ENCODE data around the gene SLC6A12.

SLC6A12 gene

GRCh38 chr12:256225-256624 is 42.3 kb upstream of the SLC6A12 start:
- H3K4me1 ChIP-seq (ENCODE audit: insufficient read depth, low read length, severe bottlenecking): no peaks in the 10 kb centered on the region
- H3K9me3 ChIP-seq (ENCODE audit: low read length): no peaks in the 10 kb centered on the region
- H2AFZ ChIP-seq (ENCODE audit: low read length): no peak overlapping the region
- no peak overlapping the region for H3K27ac ChIP-seq (ENCODE audit: low read depth, low read length, poor library complexity, severe bottlenecking)
- H3K4me3 ChIP-seq (ENCODE audit: low read depth, low read length, poor library complexity, severe bottlenecking): no peak overlapping the region
- H4K20me1 ChIP-seq (ENCODE audit: insufficient read depth, low read length): no peaks in the 10 kb centered on the region
- H3K4me2 ChIP-seq (ENCODE audit: low read length): no peak overlapping the region
- TF ChIP-seq, protein P1, sequence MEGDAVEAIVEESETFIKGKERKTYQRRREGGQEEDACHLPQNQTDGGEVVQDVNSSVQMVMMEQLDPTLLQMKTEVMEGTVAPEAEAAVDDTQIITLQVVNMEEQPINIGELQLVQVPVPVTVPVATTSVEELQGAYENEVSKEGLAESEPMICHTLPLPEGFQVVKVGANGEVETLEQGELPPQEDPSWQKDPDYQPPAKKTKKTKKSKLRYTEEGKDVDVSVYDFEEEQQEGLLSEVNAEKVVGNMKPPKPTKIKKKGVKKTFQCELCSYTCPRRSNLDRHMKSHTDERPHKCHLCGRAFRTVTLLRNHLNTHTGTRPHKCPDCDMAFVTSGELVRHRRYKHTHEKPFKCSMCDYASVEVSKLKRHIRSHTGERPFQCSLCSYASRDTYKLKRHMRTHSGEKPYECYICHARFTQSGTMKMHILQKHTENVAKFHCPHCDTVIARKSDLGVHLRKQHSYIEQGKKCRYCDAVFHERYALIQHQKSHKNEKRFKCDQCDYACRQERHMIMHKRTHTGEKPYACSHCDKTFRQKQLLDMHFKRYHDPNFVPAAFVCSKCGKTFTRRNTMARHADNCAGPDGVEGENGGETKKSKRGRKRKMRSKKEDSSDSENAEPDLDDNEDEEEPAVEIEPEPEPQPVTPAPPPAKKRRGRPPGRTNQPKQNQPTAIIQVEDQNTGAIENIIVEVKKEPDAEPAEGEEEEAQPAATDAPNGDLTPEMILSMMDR (IDR thresholded peaks at IDR 0.05; ENCODE audit: low read length): no peak
- no peak for TF ChIP-seq EZH2 (IDR thresholded peaks at IDR 0.05; ENCODE audit: borderline replicate concordance, low read length)
- no peaks in the 10 kb centered on the region for H3K36me3 ChIP-seq (ENCODE audit: insufficient read depth, low read length)
- H3K27me3 ChIP-seq (ENCODE audit: insufficient read depth, low read length): no peaks in the 10 kb centered on the region; the same call in 1 of the 2 replicates
- H3K79me2 ChIP-seq (ENCODE audit: insufficient read depth, low read length): no peaks in the 10 kb centered on the region
- H3F3A ChIP-seq (ENCODE audit: insufficient read depth, low read length): no peaks in the 10 kb centered on the region
- no peak overlapping the region for H3K9ac ChIP-seq (ENCODE audit: low read length)
- no peaks in the 10 kb centered on the region for H3K9me2 ChIP-seq (ENCODE audit: low read depth, low read length)

GRCh38 chr12:254912-255311 is 41.0 kb upstream of the SLC6A12 start:
- Histone ChIP-seq H3K4me2 (ENCODE audit: low read length) (no peak overlapping the region), H3K4me3 (ENCODE audit: low read depth, low read length, poor library complexity, severe bottlenecking) (no peak overlapping the region), H3K4me1 (ENCODE audit: insufficient read depth, low read length, severe bottlenecking) (no peaks in the 10 kb centered on the region), H4K20me1 (ENCODE audit: insufficient read depth, low read length) (no peaks in the 10 kb centered on the region), H3K36me3 (ENCODE audit: insufficient read depth, low read length) (no peaks in the 10 kb centered on the region), H3K9ac (ENCODE audit: low read length) (no peak overlapping the region), H3F3A (ENCODE audit: insufficient read depth, low read length) (no peaks in the 10 kb centered on the region), H3K27ac (ENCODE audit: low read depth, low read length, poor library complexity, severe bottlenecking) (no peak overlapping the region), H3K27me3 (ENCODE audit: insufficient read depth, low read length) (no peaks in the 10 kb centered on the region), H3K9me3 (ENCODE audit: low read length) (no peaks in the 10 kb centered on the region), H3K9me2 (ENCODE audit: low read depth, low read length) (no peaks in the 10 kb centered on the region), H3K79me2 (ENCODE audit: insufficient read depth, low read length) (no peaks in the 10 kb centered on the region), H2AFZ (ENCODE audit: low read length) (no peak overlapping the region)
- TF ChIP-seq, protein P1 (IDR thresholded peaks at IDR 0.05; ENCODE audit: low read length): no peak
- no peak for TF ChIP-seq EZH2 (IDR thresholded peaks at IDR 0.05; ENCODE audit: borderline replicate concordance, low read length)

DNA sequence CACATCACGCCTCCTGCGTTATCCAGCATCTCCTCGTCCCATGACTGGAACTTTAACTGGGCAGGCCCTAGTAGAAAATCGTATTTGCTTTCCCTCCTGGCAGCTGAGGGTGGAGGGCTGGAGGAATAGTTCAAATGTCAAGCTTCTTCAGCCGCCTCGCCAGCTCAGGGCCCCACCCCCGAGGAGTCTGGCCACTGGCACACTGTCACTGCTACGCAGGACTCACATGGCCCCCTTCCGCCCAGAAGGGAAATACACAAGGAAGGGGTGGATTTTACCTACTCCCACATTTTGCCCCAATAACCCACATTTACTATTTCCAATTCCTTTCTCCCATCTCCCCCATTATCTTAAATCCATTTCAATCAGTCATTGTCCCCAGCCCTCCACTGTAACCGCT is 40.1 kb upstream of the SLC6A12 start:
- Histone ChIP-seq H3K9me2 (ENCODE audit: low read depth, low read length) (no peaks in the 10 kb centered on the region), H3K4me2 (ENCODE audit: low read length) (no peak overlapping the region), H3K79me2 (ENCODE audit: insufficient read depth, low read length) (no peaks in the 10 kb centered on the region), H3F3A (ENCODE audit: insufficient read depth, low read length) (no peaks in the 10 kb centered on the region), H3K4me3 (ENCODE audit: low read depth, low read length, poor library complexity, severe bottlenecking) (no peak overlapping the region), H3K36me3 (ENCODE audit: insufficient read depth, low read length) (no peaks in the 10 kb centered on the region), H3K27me3 (ENCODE audit: insufficient read depth, low read length) (no peaks in the 10 kb centered on the region), H3K9ac (ENCODE audit: low read length) (no peak overlapping the region), H4K20me1 (ENCODE audit: insufficient read depth, low read length) (no peaks in the 10 kb centered on the region), H3K27ac (ENCODE audit: low read depth, low read length, poor library complexity, severe bottlenecking) (no peak overlapping the region), H2AFZ (ENCODE audit: low read length) (no peak overlapping the region), H3K9me3 (ENCODE audit: low read length) (no peaks in the 10 kb centered on the region), H3K4me1 (ENCODE audit: insufficient read depth, low read length, severe bottlenecking) (no peaks in the 10 kb centered on the region)
- TF ChIP-seq, protein P1 (IDR thresholded peaks at IDR 0.05; ENCODE audit: low read length): no peak
- no peak for TF ChIP-seq EZH2 (IDR thresholded peaks at IDR 0.05; ENCODE audit: borderline replicate concordance, low read length)
